CD4-positive, alpha-beta T cell treated with Interferon alpha-2 for 1 hour (primary cell): ENCODE data around the gene CD300LB.
"Not testable (repeated sequence)": the region's sequence is repeated elsewhere in the genome, so short reads cannot be mapped to it uniquely, and the experiment has no call there.

Source experiments
- DNase-seq, 2 donors: peaks; one replicate each; pipeline ENCODE4 v3.0.0-alpha.2; 2020 to 2022

Gene CD300LB

DNA sequence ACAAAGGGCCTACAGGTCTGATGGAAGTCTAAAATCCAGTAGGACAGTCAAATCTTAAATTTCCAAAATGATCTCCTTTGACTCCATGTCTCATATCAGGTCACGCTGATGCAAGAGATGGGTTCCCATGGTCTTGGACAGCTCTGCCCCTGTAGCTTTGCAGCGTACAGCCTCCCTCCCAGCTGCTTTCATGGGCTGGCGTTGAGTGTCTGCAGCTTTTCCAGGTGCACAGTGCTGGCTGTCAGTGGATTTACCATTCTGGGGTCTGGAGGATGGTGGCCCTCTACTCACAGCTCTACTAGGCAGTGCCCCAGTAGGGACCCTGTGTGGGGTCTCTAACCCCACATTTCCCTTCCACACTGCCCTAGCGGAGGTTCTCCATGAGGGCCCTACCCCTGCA is 43.0 kb downstream of the CD300LB start:
- DNase-seq: not testable (repeated sequence)

DNA sequence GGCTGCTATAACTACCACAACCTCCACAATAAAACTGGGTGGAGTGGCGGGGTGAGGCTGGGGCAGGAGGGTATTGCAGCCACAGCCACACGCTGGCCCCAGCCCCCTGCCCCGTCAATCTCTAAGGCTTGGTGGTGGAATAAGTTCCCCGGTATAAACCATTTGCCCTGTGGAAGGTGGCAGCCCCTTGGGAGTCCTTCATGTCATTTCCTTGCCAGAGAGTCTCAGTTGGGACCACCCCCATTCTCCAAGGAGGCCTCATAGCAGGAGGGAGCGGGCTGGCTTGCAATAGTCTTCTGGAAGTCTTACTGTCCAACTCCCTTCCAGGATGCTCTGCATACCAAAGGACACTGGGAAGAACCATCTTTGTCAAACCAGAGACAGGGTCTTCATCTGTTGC is 45.4 kb downstream of the CD300LB start:
- no peak for DNase-seq

DNA sequence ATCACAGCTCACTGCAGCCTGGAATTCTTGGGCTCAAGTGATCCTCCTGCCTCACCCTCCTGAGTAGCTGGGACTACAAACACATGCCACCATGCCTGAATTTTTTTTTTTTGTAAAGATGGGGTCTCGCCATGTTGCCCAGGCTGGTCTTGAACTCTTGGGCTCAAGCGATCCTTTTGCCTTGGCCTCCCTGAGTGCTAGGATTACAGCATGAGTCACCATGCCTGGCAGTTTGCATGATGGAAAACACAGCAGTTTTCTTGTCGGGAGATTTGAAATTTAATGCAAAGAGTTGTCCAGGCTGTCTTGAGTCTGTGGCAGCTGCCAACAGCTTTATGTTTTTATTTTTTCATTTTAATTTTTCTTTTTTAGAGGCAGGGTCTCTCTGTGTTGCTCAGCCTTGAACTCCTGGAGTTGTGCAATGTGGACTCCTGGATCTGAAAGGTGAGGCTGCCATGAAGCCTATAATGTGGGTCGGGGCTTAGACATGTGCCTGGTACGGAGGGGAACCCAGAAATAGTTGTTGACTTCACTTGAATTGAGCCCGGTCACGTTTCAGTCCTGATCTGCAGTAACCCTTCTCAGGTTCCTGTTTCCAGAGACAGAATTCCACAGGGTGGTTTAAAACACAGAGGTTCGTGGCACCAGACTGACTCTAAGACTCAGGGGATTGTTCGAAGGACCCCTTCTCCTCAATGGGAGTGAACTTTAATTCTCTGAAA is 46.1 kb downstream of the CD300LB start:
- no peak for DNase-seq

DNA sequence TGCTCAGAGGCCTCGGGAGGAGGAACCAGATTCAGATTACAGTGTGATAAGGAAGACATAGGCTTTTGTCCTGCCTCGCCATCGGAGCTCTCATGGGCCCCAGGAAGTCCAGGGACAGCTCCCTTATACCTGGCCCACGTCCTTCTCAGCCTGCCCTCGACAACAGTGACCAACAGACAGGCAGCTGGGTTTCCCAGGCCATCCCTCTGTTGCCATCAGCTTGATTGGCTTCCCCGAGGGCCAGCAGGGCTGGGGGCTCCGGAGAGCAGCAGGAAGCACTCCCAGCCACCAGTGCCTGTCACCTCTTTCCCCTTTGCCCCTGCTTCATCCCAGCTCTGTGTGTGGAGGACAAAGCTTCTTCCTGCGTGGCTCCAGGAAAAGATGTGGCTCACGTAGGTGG is 47.2 kb downstream of the CD300LB start:
- DNase-seq: no peak

DNA sequence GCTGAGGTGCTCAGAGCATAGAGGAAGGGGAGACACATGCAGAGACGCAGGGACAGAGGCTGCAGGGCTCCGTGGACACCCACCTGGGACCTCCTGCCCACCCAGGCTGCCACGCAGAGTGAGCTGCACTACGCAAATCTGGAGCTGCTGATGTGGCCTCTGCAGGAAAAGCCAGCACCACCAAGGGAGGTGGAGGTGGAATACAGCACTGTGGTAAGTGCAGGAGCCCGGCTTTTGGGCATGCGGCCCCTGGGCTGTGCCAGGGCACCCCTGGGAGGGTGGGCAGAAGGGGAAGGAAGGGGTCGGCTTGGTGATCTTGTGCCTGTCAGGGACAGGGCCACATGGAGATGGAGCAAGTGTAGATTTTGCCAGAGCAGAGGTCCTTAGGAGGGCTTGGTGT is 49.7 kb downstream of the CD300LB start:
- DNase-seq: no peak

DNA sequence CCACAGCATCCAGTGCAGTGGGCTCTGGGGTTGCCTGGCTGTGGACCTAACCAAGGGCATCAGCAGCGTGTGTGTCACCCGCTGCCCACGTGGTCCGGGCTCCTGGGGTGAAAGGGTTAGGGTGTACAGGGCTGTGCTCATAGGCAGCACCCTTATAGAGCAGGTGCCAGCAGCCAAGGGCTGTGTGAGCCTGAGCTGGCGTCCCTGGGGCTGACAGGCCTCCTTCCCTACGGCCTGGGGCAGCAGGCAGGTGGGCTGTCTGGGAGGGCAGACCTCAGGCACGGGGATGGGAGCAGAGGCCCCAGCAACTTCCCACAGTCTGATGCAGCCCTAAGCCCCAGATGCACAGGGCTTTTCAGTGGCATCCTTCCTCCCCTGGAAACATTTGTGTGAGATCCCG is 51.0 kb downstream of the CD300LB start:
- no peak for DNase-seq

DNA sequence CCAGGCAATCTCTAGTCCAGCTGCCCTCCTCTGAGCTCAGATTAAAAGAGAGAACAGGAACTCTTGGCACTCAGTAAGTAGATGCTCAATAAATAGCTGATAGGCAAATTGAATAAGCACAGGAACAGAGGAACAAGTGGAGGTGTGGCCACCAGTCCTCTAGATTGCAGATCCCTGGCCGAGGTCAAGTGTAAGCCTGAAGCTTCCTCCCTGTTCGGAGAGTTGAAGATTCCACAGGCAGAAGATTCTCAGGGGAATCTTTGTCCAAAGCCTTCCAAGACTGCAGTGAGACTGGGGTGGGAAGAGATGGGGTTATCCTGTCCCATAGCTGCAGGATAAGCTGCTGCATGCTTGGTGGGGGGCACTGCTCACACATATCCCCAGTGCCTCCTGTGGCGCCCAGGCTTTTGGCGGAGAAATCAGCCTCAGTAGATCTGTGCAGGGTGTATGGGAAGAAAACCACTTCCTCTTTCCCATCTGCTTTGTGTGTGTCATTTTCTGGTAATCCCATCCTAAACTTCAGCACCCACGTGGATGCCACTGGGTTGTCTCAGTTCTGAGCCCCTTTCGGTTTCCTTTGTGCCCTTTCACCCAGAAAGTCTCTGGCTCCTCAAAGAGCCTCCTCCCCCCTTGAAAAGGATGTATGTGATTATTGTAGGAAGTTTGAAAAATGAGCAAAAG is 52.7 kb downstream of the CD300LB start:
- peak; percentile 51 to 68 for DNase-seq

DNA sequence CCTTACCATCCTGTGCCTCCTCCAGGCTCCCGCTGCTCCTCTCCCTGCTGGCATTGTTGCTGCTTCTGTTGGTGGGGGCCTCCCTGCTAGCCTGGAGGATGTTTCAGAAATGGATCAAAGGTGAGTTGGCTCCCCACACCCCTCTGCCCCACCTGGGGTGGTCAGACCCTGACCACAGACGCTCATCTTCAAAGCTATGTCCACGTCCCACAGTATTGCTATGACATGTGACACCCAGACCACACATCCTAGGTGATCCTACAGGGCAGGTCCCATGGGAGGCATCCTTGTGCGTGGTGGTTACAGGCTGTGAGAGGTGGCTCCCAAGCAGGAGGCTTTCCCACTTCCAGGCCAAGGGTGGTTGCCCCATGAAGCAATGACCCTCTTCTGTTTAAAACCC is 53.9 kb downstream of the CD300LB start:
- no peak for DNase-seq

DNA sequence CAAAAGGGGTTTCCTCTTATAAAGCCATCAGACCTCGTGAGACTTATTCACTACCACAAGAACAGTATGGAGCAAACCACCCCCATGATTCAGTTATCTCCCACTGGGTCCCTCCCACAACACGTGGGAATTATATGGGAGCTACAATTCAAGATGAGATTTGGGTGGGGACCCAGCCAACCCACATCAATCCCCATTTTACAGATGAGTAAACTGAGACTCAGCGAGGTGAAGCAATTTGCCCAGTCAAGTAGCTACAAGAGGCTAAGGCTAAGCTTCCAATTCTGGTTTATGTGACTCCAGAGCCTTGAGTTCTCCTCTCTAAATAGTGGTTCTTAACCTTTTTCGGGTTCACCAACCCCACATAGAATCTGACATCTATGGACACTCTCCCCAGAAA is 56.1 kb downstream of the CD300LB start:
- no peak for DNase-seq

DNA sequence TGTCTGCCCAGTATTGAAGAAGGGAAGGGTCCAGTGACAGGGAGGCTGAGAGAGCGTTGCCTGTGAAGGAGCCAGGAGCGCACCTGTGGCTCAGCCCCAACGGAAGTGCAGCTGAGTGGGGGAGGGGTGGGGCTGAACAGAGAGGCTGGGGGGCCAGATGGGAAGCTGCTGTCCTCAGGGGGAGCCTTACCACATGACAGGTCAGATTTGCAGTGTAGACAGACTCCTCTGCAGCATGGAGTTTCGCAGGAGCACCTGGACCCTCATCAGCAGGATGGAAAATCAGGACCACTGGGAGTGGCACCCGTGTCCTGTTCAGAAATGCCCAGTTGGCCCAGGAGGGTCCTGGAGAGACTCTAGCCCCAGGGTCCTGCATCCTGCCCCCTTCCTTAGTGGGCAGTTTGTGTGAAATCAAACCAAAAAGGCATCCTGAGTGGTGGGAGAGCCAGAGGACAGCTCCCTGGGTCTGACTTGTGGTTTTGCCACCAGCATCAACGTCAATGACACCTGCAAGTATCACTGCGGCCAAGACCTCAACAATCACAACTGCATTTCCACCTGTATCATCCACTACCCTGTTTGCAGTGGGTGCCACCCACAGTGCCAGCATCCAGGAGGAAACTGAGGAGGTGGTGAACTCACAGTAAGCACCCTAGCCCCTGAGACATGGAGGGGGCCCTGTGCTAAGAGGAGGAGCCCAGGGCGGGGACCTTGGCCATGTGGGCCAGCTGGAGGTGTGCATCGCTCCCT is 57.1 kb downstream of the CD300LB start:
- peak; percentile 14 to 40 for DNase-seq

DNA sequence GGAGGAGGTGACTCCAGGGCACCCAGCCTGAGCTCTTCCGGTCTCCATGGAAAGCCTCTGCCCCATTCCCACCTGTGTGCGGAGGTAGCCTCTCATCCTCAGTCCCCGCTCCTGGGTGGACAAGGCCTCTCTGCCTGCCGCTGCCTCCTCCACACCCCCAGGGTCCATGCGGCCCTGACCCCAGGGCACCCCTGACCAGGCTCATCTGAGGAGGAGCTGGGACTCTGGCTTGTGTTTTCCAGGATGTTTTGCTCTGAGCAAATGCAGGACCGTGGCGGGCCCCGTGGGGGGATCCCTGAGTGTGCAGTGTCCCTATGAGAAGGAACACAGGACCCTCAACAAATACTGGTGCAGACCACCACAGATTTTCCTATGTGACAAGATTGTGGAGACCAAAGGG is 58.0 kb downstream of the CD300LB start:
- no peak for DNase-seq

DNA sequence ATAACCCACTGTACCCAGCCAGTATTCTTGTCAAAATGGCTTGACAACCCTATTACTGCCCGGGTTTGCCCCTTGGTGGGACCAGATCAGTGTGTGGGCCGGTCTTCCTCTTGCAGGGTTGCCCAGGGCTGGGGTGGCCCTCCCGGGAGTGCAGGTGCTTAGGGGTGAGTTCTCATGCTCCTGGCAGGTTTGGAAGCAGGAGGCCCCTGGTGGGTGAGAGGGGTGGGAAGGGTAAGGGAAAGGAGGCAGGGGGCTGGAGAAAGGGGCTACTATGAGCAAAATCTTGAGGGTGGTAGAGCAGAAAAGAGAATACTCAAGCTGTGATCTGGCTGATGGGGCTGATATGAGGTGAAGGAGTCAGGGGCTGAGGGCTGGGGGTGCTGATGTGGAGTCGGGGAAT is 58.4 kb downstream of the CD300LB start:
- no peak for DNase-seq

DNA sequence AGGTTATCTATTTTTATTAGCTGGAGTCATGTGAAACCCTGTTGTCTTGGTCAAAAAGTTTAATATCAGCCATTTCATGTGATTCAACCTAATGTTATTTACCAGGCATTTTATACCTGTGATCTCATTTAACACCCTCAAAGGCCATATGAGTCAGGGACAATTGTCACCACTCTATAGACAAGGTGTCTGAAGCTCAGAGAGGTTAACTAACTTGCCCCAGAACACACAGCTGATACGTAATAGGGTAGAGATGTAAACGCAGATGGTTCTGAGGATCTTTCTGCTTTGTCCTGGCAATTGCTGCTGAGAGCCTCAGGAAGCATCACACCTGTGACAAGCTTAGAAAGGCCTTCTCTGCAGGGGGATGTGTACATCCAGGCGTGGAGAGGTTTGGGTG is 59.9 kb downstream of the CD300LB start:
- DNase-seq: peak in 1 of 2 donors; percentile 15
